Tibial nerve (tissue), 4 donors: ENCODE results near the gene SLC9A5. TPM values are rescaled to one million over a fixed set of nuclear protein-coding genes. Genes with fewer than 3 reads are reported as not detected.

Source experiments
- DNase-seq, 2 donors: peaks; one replicate each; pipeline ENCODE4 v3.0.0-alpha.2; 2019; ENCODE audit warnings: low spot score in 2 of 2
- H3K27ac ChIP-seq, 4 donors: fragments of 200-600 bp; sonication (generic) in 3 of 4; one replicate each; pipeline ENCODE4 v1.5.1; 2017 to 2019; ENCODE audit warnings: mild to moderate bottlenecking in 1 of 4
- H3K27me3 ChIP-seq, 2 donors: fragments of 200-600 bp; sonication (generic) in 1 of 2; one replicate each; pipeline versions ENCODE4 v1.5.1 to v1.6.0; 2017 to 2019
- H3K36me3 ChIP-seq, 3 donors: fragments of 200-600 bp; sonication (generic); one replicate each; pipeline ENCODE4 v1.5.1; 2018 to 2019
- H3K4me1 ChIP-seq, 4 donors: fragments of 200-600 bp; sonication (generic) in 3 of 4; one replicate each; pipeline ENCODE4 v1.5.1; 2017 to 2019
- H3K4me3 ChIP-seq, 4 donors: fragments of 200-600 bp; sonication (generic) in 3 of 4; one replicate each; pipeline ENCODE4 v1.5.1; 2017 to 2019; ENCODE audit warnings: mild to moderate bottlenecking in 1 of 4, moderate library complexity in 1 of 4
- H3K9me3 ChIP-seq, 4 donors: fragments of 200-600 bp; sonication (generic) in 3 of 4; one replicate each; pipeline ENCODE4 v1.5.1; 2017 to 2019
- EP300 ChIP-seq, 2 donors: sonication (generic); formaldehyde crosslinking; IDR thresholded peaks; one replicate each; pipeline ENCODE4 v1.6.1; 2017; ENCODE audit warnings: antibody characterized with exemption in 2 of 2, mild to moderate bottlenecking in 1 of 2
- POLR2A ChIP-seq, 2 donors: fragments of 450-650 bp; IDR thresholded peaks; one replicate each; pipeline ENCODE4 v1.6.1; 2017; ENCODE audit warnings: antibody characterized with exemption in 2 of 2, mild to moderate bottlenecking in 2 of 2, moderate library complexity in 2 of 2
- WGBS, 2 donors: methylation state at CpG; one replicate each; pipeline ENCODE4 v1.1.5; 2018; 5-methylcytosine and 5-hydroxymethylcytosine counted together
- total RNA-seq, 4 donors: library from RNA; depleted of rRNA; stranded (reverse); fragments of >200 nt; gene quantifications; one replicate each; pipeline ENCODE4 v1.1.0, GENCODE V29; 2016
- TF ChIP-seq, protein P1 (sequence below), 5 experiments: fragments of 200-600 bp in 3 of 5; fragments of 450-650 bp in 2 of 5; sonication (generic) in 3 of 5; IDR thresholded peaks; one replicate each; pipeline ENCODE4 v1.5.1; 2016 to 2019; ENCODE audit warnings: antibody characterized with exemption in 5 of 5, mild to moderate bottlenecking in 3 of 5, moderate library complexity in 2 of 5

The SLC9A5 gene
- total RNA-seq, 4 donors from 2014 or later = 0.59 to 2.0 (median 1.5) TPM

DNA sequence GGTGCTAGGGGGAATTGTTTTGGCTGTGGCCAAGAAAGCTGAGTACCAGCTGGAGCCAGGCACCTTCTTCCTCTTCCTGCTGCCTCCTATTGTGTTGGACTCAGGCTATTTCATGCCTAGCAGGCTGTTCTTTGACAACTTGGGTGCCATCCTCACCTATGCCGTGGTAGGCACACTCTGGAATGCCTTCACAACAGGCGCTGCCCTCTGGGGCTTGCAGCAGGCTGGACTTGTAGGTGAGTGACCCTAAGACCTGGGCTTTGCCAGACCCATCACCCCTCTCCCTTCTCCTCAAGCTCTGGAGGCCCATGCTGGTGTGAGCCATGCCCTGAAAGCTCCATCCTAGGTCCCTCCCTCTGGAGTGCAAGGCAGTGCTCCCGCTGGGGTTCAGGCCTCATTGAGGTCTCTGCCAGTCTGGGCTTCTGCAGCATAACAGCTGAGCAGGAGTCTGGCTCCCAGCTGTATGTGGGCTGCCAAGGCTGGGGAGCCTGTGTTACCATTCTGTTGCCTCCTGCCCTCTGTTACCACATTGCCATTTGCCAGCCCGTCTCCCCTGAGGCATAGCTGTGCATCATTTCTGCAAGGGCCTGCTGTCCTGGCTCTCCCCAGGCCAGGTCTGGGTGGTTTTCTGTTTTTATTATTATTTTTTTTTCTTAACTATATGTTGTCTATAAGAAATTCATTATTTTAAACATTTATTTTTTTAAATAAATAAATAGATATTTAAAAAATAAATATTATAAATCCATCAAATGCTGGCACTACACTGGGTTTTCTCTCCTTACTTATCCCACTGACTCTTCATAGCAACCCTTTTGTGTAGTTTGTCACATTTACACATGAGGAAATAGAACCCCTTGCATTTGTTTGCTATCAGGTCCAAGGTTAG lies 4.1 kb downstream of the SLC9A5 start:
- TF ChIP-seq EP300 (IDR thresholded peaks at IDR 0.05) = no peak
- TF ChIP-seq, protein P1, sequence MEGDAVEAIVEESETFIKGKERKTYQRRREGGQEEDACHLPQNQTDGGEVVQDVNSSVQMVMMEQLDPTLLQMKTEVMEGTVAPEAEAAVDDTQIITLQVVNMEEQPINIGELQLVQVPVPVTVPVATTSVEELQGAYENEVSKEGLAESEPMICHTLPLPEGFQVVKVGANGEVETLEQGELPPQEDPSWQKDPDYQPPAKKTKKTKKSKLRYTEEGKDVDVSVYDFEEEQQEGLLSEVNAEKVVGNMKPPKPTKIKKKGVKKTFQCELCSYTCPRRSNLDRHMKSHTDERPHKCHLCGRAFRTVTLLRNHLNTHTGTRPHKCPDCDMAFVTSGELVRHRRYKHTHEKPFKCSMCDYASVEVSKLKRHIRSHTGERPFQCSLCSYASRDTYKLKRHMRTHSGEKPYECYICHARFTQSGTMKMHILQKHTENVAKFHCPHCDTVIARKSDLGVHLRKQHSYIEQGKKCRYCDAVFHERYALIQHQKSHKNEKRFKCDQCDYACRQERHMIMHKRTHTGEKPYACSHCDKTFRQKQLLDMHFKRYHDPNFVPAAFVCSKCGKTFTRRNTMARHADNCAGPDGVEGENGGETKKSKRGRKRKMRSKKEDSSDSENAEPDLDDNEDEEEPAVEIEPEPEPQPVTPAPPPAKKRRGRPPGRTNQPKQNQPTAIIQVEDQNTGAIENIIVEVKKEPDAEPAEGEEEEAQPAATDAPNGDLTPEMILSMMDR (IDR thresholded peaks at IDR 0.05) = no peak
- TF ChIP-seq POLR2A (IDR thresholded peaks at IDR 0.05) = no peak
- WGBS, 2 donors = 86 to 93% methylated on average over 4 of the region's 4 CpGs
- Histone ChIP-seq H3K4me1 (peaks cover 0 to 18% (median 8%) of the 10 kb centered on the region in 4 donors), H3K27ac (no peak overlapping the region), H3K36me3 (no peaks in the 10 kb centered on the region), H3K9me3 (no peaks in the 10 kb centered on the region), H3K4me3 (no peak overlapping the region), H3K27me3 (peaks cover 0 to 9% of the 10 kb centered on the region in 2 donors)
- DNase-seq = no peak

DNA sequence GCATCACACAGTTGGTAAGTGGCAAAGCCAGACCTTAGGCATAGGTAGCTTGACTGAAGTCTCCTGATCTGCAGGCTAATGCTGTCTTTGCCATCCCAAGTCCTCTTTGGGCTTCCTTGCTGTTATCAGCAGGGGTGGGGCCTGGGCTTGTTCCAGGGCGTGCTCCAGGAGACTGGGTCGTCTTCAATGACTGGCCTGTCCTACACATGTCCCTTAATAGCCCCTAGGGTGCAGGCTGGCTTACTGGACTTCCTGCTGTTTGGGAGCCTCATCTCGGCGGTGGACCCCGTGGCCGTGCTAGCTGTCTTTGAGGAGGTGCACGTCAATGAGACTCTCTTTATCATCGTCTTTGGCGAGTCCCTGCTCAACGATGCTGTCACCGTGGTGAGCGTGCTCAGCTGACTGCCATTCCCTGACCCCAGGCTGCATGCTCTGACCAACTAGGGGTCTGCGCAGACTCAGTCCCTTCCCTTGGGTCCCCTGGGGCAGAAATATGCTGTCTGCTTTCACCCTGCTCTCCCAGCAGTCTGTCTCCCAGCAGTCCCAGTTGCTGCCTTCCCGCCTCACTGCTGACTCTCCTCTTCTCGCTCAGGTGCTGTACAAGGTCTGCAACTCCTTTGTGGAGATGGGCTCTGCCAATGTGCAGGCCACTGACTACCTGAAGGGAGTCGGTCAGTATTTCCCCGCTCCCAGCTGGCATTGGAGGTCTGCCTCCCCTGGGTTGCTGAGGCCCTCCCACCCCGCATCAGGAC lies 6.2 kb downstream of the SLC9A5 start:
- no peaks in the 10 kb centered on the region for H3K9me3 ChIP-seq
- no peak for DNase-seq
- no peaks in the 10 kb centered on the region for H3K36me3 ChIP-seq
- H3K27ac ChIP-seq = no peak overlapping the region
- no peak overlapping the region for H3K4me3 ChIP-seq
- no peaks in the 10 kb centered on the region for H3K27me3 ChIP-seq
- TF ChIP-seq, protein P1 (IDR thresholded peaks at IDR 0.05) = no peak
- TF ChIP-seq EP300 (IDR thresholded peaks at IDR 0.05) (no peak), POLR2A (IDR thresholded peaks at IDR 0.05) (no peak)
- 79 to 88% methylated on average over 17 to 18 of the region's 18 CpGs for WGBS, 2 donors
- H3K4me1 ChIP-seq = no peaks in the 10 kb centered on the region

DNA sequence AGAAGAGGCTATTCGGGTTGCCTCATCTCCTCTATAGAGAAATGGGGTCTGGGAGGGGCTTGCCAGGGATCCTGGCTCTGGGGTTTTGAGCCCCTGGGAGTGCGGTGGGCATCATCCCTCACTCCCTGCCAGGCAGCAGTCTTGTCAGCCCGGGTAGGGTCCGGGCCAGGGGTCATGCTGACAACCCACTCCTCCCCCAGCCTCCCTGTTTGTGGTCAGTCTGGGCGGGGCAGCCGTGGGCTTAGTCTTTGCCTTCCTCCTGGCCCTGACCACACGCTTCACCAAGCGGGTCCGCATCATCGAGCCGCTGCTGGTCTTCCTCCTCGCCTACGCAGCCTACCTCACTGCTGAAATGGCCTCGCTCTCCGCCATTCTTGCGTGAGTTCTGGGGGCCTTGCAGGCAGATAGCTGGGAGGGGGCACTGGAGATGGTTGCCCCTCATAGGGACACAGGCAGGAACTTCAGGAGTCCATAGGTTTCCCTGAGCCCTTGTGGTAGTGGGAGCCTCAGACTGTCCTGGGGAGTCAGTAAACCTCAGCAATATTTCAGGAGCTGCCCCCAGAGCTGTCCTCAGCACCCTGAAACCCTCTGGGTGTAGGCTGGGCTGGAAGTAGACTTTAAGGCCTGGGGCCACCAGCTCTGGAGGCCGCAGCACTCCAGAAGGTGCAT lies 6.9 kb downstream of the SLC9A5 start:
- H3K27ac ChIP-seq = no peak overlapping the region
- TF ChIP-seq, protein P1 (IDR thresholded peaks at IDR 0.05) = no peak
- TF ChIP-seq EP300 (IDR thresholded peaks at IDR 0.05) = no peak
- TF ChIP-seq POLR2A (IDR thresholded peaks at IDR 0.05) = no peak
- no peaks in the 10 kb centered on the region for H3K4me1 ChIP-seq
- no peaks in the 10 kb centered on the region for H3K36me3 ChIP-seq
- H3K27me3 ChIP-seq = no peaks in the 10 kb centered on the region
- no peak overlapping the region for H3K4me3 ChIP-seq
- H3K9me3 ChIP-seq = no peaks in the 10 kb centered on the region
- DNase-seq = no peak
- 90 to 95% methylated on average over 10 to 17 of the region's 17 CpGs for WGBS, 2 donors

DNA sequence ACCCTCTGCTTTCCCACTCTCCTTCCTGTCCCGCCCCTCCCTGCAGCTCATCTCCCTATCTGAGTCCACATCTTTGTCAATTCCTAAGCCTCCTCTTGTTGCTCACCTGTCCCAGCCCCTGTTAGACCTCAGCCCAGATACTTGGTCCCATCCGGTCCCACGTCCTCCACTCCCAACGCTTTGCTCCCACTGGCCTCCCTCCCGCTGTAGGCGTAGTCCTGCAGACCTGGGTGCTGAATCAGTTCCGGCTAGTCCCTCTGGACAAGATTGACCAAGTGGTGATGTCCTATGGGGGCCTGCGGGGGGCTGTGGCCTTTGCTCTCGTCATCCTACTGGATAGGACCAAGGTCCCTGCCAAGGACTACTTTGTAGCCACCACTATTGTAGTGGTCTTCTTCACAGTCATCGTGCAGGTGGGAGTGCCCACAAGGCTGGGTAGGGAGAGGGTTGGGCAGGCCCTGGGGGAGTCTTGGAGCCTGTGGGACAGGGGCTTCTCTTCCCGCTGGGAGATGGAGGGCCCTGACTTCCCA lies 8.0 kb downstream of the SLC9A5 start:
- no peak overlapping the region for H3K27ac ChIP-seq
- no peaks in the 10 kb centered on the region for H3K9me3 ChIP-seq
- TF ChIP-seq, protein P1 (IDR thresholded peaks at IDR 0.05) = no peak
- TF ChIP-seq EP300 (IDR thresholded peaks at IDR 0.05) (no peak), POLR2A (IDR thresholded peaks at IDR 0.05) (no peak)
- H3K27me3 ChIP-seq = no peaks in the 10 kb centered on the region
- WGBS, 2 donors = 90 to 93% methylated on average over 11 of the region's 11 CpGs
- no peaks in the 10 kb centered on the region for H3K36me3 ChIP-seq
- no peak for DNase-seq
- no peak overlapping the region for H3K4me3 ChIP-seq
- H3K4me1 ChIP-seq = no peaks in the 10 kb centered on the region
